Gastroesophageal sphincter (tissue), 4 donors: ENCODE results near the gene TXNIP. TPM values are rescaled to one million over a fixed set of nuclear protein-coding genes. Genes with fewer than 3 reads are reported as not detected.
A peak's percentile ranks its signal among the peaks of the same experiment; 100 is the strongest.

Experiments
- ATAC-seq: fragments of 150-250 bp; one replicate; pipeline ENCODE4 v1.9.1; 2016; ENCODE audit warnings: mild to moderate bottlenecking, moderate library complexity
- H3K27ac ChIP-seq, 4 donors: fragments of 200-600 bp; sonication (generic) in 3 of 4; 1 replicate in 3 of 4; 2 replicates in 1 of 4; pipeline ENCODE4 v1.5.1; 2016 to 2019
- H3K27me3 ChIP-seq: fragments of 200-600 bp; sonication (generic); one replicate; pipeline ENCODE4 v1.5.1; 2019
- H3K36me3 ChIP-seq, 2 donors: fragments of 200-600 bp; sonication (generic); one replicate each; pipeline ENCODE4 v1.5.1; 2019; ENCODE audit warnings: control low read depth in 1 of 2
- H3K4me1 ChIP-seq, 3 donors: fragments of 200-600 bp; sonication (generic); 1 replicate in 2 of 3; 2 replicates in 1 of 3; pipeline ENCODE4 v1.5.1; 2016 to 2019; ENCODE audit warnings: control low read depth in 2 of 3
- H3K4me3 ChIP-seq, 2 donors: fragments of 200-600 bp; sonication (generic); one replicate each; pipeline ENCODE4 v1.5.1; 2019; ENCODE audit warnings: mild to moderate bottlenecking in 1 of 2, moderate library complexity in 1 of 2
- H3K9me3 ChIP-seq, 3 donors: fragments of 200-600 bp; sonication (generic); one replicate each; pipeline ENCODE4 v1.5.1; 2017 to 2019; ENCODE audit warnings: control low read depth in 2 of 3
- EP300 ChIP-seq: sonication (generic); formaldehyde crosslinking; IDR thresholded peaks from one replicate; pipeline ENCODE4 v1.6.1; 2017; ENCODE audit warnings: antibody characterized with exemption, mild to moderate bottlenecking
- POLR2A ChIP-seq, 2 donors: fragments of 450-650 bp; IDR thresholded peaks; one replicate each; pipeline ENCODE4 v1.6.1; 2017; ENCODE audit warnings: antibody characterized with exemption in 2 of 2, mild to moderate bottlenecking in 2 of 2, moderate library complexity in 1 of 2
- POLR2AphosphoS5 ChIP-seq: sonication (generic); formaldehyde crosslinking; IDR thresholded peaks from one replicate; pipeline ENCODE4 v1.6.1; 2017; ENCODE audit warnings: antibody characterized with exemption
- WGBS, 2 donors: methylation state at CpG; one replicate each; pipeline ENCODE4 v1.1.5; 2018; ENCODE audit warnings: low coverage in 1 of 2; 5-methylcytosine and 5-hydroxymethylcytosine counted together
- total RNA-seq, 4 donors: library from RNA; depleted of rRNA; stranded (reverse); fragments of >200 nt; gene quantifications; one replicate each; pipeline ENCODE4 v1.1.0, GENCODE V29; 2016
- TF ChIP-seq, protein P1 (sequence below), 4 experiments: fragments of 200-600 bp in 2 of 4; fragments of 450-650 bp in 2 of 4; sonication (generic) in 1 of 4; IDR thresholded peaks; one replicate each; pipeline ENCODE4 v1.5.1; 2017 to 2019; ENCODE audit warnings: antibody characterized with exemption in 4 of 4, mild to moderate bottlenecking in 2 of 4, moderate library complexity in 2 of 4

TXNIP gene
- total RNA-seq, 4 donors from 2014 or later: 2,024 to 3,704 (median 2,348) TPM

DNA sequence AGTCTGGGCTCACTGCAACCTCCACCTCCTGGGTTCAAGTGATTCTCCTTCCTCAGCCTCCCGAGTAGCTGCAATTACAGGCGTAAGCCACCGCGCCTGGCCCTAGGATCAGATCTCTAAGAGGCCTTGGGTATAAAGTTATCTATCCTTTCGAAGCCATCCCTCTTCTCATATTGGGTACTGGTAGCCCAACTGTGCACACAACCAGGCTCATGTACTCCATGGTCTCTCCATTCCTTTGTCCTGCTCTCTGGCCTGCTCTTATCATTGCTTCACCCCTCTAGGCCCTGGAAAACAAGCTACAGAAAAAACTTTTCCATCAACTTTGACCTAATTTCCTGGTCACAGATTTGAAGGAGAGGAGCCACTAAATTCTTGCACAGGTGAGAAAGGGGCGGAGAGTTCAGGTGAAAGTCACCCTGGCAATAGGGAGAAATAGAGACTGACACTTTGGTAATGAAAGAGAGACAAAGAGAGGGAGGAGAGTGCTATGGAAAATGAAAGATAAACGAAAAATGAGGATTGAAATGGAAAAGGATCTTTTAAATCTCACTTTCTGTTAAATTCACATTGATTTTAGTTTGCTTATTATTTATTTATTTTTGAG lies 6.0 kb downstream of the TXNIP start:
- H3K4me1 ChIP-seq: peaks cover 0 to 38% (median 11%) of the 10 kb centered on the region in 3 donors
- no peaks in the 10 kb centered on the region for H3K27me3 ChIP-seq
- 56 to 74% methylated on average over 2 to 7 of the region's 7 CpGs for whole genome bisulfite sequencing, 2 donors
- no peaks in the 10 kb centered on the region for H3K9me3 ChIP-seq
- peaks cover 28 to 31% of the 10 kb centered on the region in 2 donors for H3K36me3 ChIP-seq
- H3K27ac ChIP-seq: peak overlapping the region; percentile 93 to 98 (median 96)
- TF ChIP-seq POLR2AphosphoS5 (peak; percentile 78), EP300 (no peak), POLR2A (IDR thresholded peaks at IDR 0.05) (peak; percentile 43 to 47)
- TF ChIP-seq, protein P1, sequence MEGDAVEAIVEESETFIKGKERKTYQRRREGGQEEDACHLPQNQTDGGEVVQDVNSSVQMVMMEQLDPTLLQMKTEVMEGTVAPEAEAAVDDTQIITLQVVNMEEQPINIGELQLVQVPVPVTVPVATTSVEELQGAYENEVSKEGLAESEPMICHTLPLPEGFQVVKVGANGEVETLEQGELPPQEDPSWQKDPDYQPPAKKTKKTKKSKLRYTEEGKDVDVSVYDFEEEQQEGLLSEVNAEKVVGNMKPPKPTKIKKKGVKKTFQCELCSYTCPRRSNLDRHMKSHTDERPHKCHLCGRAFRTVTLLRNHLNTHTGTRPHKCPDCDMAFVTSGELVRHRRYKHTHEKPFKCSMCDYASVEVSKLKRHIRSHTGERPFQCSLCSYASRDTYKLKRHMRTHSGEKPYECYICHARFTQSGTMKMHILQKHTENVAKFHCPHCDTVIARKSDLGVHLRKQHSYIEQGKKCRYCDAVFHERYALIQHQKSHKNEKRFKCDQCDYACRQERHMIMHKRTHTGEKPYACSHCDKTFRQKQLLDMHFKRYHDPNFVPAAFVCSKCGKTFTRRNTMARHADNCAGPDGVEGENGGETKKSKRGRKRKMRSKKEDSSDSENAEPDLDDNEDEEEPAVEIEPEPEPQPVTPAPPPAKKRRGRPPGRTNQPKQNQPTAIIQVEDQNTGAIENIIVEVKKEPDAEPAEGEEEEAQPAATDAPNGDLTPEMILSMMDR (IDR thresholded peaks at IDR 0.05): peak in 2 of 4 experiments; percentile 21 to 41
- peak; percentile 42 for ATAC-seq
- H3K4me3 ChIP-seq: no peak overlapping the region

DNA sequence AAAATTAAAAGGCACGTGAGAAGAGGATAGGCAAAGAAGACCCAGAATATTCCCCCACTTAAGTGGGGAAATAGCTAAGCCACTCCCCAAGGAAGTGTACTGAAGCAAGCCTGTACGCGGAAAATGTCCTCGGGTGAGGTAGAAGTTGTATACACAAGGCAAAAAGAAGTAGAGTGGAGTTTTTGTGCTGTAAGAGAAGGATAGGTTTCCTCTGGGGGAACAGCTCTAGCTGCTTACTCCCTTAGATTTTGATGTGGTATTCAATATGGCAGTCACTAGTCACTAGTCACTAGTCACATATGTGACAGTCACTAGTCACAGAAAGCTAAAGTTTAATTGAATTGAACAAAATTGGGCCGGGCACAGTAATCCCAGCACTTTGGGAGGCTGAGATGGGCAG lies 7.6 kb downstream of the TXNIP start:
- H3K9me3 ChIP-seq: no peaks in the 10 kb centered on the region
- TF ChIP-seq, protein P1 (IDR thresholded peaks at IDR 0.05): no peak
- TF ChIP-seq POLR2AphosphoS5: peak; percentile 49
- no peak for TF ChIP-seq EP300
- WGBS, 2 donors: 60 to 77% methylated on average over 3 to 5 of the region's 5 CpGs
- H3K36me3 ChIP-seq: peaks cover 14 to 15% of the 10 kb centered on the region in 2 donors
- no peak overlapping the region for H3K4me3 ChIP-seq
- peak overlapping the region in 3 of 4 donors; percentile 71 to 95 (median 93) for H3K27ac ChIP-seq
- no peak for ATAC-seq
- peaks cover 12 to 54% (median 23%) of the 10 kb centered on the region in 3 donors for H3K4me1 ChIP-seq
- no peaks in the 10 kb centered on the region for H3K27me3 ChIP-seq

DNA sequence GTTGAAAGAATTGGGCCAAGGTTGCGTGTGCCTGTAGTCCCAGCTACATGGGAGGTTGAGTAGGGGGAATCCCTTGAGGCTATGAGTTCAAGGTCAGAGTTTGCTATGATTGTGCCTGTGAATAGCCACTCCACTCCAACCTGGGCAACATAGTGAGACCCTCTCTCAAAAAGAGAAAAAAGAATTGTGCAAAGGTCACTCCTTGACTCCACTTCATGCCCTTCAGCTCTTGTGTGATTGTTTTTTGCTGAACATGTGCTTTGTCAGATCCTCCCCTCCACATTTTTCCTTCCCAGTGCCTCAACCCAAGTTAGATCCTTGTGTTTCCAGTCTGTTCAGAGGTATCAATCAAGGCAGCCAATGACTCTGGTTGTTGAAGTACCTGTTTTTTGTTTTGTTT lies 8.5 kb downstream of the TXNIP start:
- Histone ChIP-seq H3K27me3 (no peaks in the 10 kb centered on the region), H3K4me1 (peaks cover 14 to 62% (median 30%) of the 10 kb centered on the region in 3 donors), H3K4me3 (no peak overlapping the region), H3K9me3 (no peaks in the 10 kb centered on the region), H3K36me3 (peaks cover 6 to 7% of the 10 kb centered on the region in 2 donors), H3K27ac (peak overlapping the region; percentile 24 to 95 (median 82))
- WGBS, 2 donors: 100% methylated on average over 1 of the region's 1 CpG
- ATAC-seq: no peak
- TF ChIP-seq EP300 (no peak), POLR2A (IDR thresholded peaks at IDR 0.05) (peak in 1 of 2 donors; percentile 7), POLR2AphosphoS5 (peak; percentile 36)
- TF ChIP-seq, protein P1 (IDR thresholded peaks at IDR 0.05): no peak

DNA sequence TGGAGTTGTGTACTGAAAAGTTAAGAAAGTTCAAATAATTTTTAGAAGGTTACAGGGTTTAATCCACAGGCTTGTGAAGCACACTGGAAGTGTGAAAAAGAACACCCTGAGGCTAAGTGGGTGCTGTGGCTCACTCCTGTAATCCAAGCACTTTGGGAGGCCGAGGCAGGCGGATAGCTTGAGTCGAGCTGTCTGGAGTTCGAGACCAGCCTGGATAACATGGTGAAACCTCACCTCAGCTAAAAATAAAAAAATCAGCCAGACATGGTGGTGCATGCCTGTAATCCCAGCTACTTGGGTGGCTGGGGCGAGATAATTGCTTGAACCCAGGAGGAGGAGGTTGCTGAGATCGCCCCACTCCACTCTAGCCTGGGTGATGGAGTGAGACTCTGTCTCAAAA lies 9.8 kb downstream of the TXNIP start:
- 80 to 99% methylated on average over 5 to 6 of the region's 6 CpGs for WGBS, 2 donors
- H3K36me3 ChIP-seq: no peaks in the 10 kb centered on the region
- no peaks in the 10 kb centered on the region for H3K27me3 ChIP-seq
- peaks cover 22 to 67% (median 44%) of the 10 kb centered on the region in 3 donors for H3K4me1 ChIP-seq
- TF ChIP-seq POLR2A (IDR thresholded peaks at IDR 0.05): no peak
- H3K4me3 ChIP-seq: no peak overlapping the region
- no peaks in the 10 kb centered on the region for H3K9me3 ChIP-seq
- no peak for ATAC-seq
- peak overlapping the region; percentile 66 to 95 (median 94) for H3K27ac ChIP-seq

DNA sequence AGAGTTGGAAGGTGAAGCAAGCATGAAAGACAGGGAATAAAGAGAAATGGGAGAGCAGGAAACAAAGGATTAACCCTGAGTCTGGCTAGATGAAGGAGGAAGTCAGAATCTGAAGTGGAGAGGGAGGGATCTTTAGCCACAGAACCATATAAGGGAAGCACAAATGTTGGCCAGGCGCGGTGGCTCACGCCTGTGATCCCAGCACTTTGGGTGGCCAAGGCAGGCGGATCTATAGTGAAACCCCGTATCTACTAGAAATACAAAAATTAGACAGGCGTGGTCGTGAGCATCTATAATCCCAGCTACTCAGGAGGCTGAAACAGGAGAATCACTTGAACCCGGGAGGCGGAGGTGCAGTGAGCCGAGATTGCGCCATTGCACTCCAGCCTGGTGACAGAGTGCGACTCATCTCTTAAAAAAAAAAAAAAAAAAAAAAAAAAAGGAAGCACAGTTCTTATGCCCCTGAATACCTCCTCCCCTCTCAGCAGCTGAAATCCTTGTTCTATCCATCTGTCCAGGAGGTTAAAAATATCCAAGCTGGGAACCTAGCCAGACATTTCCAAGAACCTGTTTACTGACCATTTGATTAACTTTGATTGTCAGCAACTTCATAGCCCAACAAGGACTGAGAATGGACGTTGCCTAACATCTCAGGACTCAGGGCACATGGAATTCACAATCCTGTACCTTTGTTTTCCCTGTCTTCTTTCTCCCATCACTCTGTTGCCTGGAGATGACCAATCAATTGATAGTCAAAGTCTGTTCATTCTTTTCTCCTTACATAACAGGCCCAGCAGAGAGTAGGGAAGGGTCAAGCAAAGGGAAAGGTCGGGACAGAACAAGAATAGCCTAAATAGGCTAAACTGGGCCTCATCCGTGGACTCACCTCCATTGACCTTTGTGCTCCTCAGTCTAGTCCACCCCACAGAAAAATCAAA lies 10.6 kb downstream of the TXNIP start:
- H3K36me3 ChIP-seq: no peaks in the 10 kb centered on the region
- no peaks in the 10 kb centered on the region for H3K9me3 ChIP-seq
- 3 to 29% methylated on average over 9 to 14 of the region's 15 CpGs for WGBS, 2 donors
- peak; percentile 32 for ATAC-seq
- TF ChIP-seq, protein P1 (IDR thresholded peaks at IDR 0.05): no peak
- TF ChIP-seq POLR2AphosphoS5: peak; percentile 84
- peak overlapping the region; percentile 66 to 95 (median 94) for H3K27ac ChIP-seq
- peaks cover 25 to 67% (median 51%) of the 10 kb centered on the region in 3 donors for H3K4me1 ChIP-seq
- H3K4me3 ChIP-seq: peak overlapping the region in 1 of 2 donors; percentile 15
- H3K27me3 ChIP-seq: no peaks in the 10 kb centered on the region
